Endodermal cell (in vitro differentiated cells): ENCODE results near the gene ZC2HC1B. TPM values are rescaled to one million over a fixed set of nuclear protein-coding genes. Genes with fewer than 3 reads are reported as not detected.

Experiments used
- DNase-seq: peaks from one replicate; pipeline ENCODE4 v3.0.0-alpha.2; 2017
- H3K27ac ChIP-seq: 2 replicates; pipeline ENCODE4 v1.5.1; 2013; ENCODE audit warnings: mild to moderate bottlenecking, low read depth, low read length, moderate library complexity
- H3K27me3 ChIP-seq: 2 replicates; pipeline ENCODE4 v1.6.1; 2013; ENCODE audit warnings: mild to moderate bottlenecking, low read length, moderate library complexity; ENCODE audit not compliant: insufficient read depth, control insufficient read depth, poor library complexity, severe bottlenecking
- H3K36me3 ChIP-seq: 2 replicates; pipeline ENCODE4 v1.7.0; 2013; ENCODE audit warnings: mild to moderate bottlenecking, low read length, moderate library complexity; ENCODE audit not compliant: control insufficient read depth, insufficient read depth
- H3K4me1 ChIP-seq: one replicate; pipeline ENCODE4 v1.7.0; 2013; ENCODE audit warnings: low read length; ENCODE audit not compliant: control insufficient read depth, insufficient read depth
- H3K4me3 ChIP-seq: 2 replicates; pipeline ENCODE4 v1.5.1; 2013; ENCODE audit warnings: mild to moderate bottlenecking, low read length, moderate library complexity
- H3K9ac ChIP-seq: 2 replicates; pipeline ENCODE4 v1.6.1; 2013; ENCODE audit warnings: mild to moderate bottlenecking, low read length, moderate library complexity; ENCODE audit not compliant: poor library complexity, severe bottlenecking; ENCODE audit errors: extremely low read depth
- H3K9me3 ChIP-seq: 2 replicates; pipeline ENCODE4 v1.6.1; 2013; ENCODE audit warnings: mild to moderate bottlenecking, low read length, moderate library complexity; ENCODE audit not compliant: control insufficient read depth
- H3K27ac Mint-ChIP-seq: 2 replicates; pipeline ENCODE4 v1.8.0; 2020; ENCODE audit warnings: mixed read lengths
- H3K27me3 Mint-ChIP-seq: 2 replicates; pipeline ENCODE4 v1.8.0; 2021; ENCODE audit warnings: mild to moderate bottlenecking, mixed read lengths; ENCODE audit not compliant: insufficient read depth
- H3K36me3 Mint-ChIP-seq: 2 replicates; pipeline ENCODE4 v1.8.0; 2020; ENCODE audit warnings: low read depth, mixed read lengths
- H3K4me1 Mint-ChIP-seq: 2 replicates; pipeline ENCODE4 v1.8.0; 2020; ENCODE audit warnings: mixed read lengths
- H3K4me3 Mint-ChIP-seq: 2 replicates; pipeline ENCODE4 v1.8.0; 2020; ENCODE audit warnings: mild to moderate bottlenecking, moderate library complexity, mixed read lengths
- H3K9me3 Mint-ChIP-seq: 2 replicates; pipeline ENCODE4 v1.8.0; 2020; ENCODE audit warnings: mild to moderate bottlenecking, mixed read lengths
- WGBS, 2 experiments: methylation state at CpG; one replicate each; pipeline versions ENCODE4 v1.1.5 to v1.1.7; 2013; ENCODE audit warnings: missing lambda C conversion rate in 2 of 2, mixed read lengths in 1 of 2; ENCODE audit not compliant: insufficient coverage in 1 of 2, insufficient read length in 1 of 2; 5-methylcytosine and 5-hydroxymethylcytosine counted together
- total RNA-seq, 2 donors: library from RNA; stranded (reverse); fragmentation: NEBNext Ultra II Directional in 1 of 2; extraction: Animal tissue kit (Norgen Biotek cat#: 25700) in 1 of 2; gene quantifications; 2 replicates in 1 of 2; 3 replicates in 1 of 2; pipeline ENCODE4 v1.2.1, GENCODE V29; 2021
- TF ChIP-seq, protein P1 (sequence below): fragments of 200-600 bp; sonication (generic); conservative IDR thresholded peaks from 2 replicates; pipeline ENCODE4 v1.5.0; 2021; ENCODE audit warnings: antibody characterized with exemption, mild to moderate bottlenecking

ZC2HC1B gene
- total RNA-seq, 2 donors from 2014 or later: not detected

- WGBS, 2 experiments: 58 to 71% methylated on average over 4 of the region's 4 CpGs
- peaks cover 43% of the 10 kb centered on the region for H3K27me3 Mint-ChIP-seq
- Histone ChIP-seq H3K27ac (peak overlapping the region; percentile 83), H3K9me3 (no peaks in the 10 kb centered on the region), H3K9ac (no peak overlapping the region), H3K4me3 (peak overlapping the region; percentile 61), H3K4me1 (peaks cover 37% of the 10 kb centered on the region), H3K36me3 (no peaks in the 10 kb centered on the region), H3K27me3 (peaks cover 2% of the 10 kb centered on the region)
- peaks cover 48% of the 10 kb centered on the region for H3K4me1 Mint-ChIP-seq
- TF ChIP-seq, protein P1, sequence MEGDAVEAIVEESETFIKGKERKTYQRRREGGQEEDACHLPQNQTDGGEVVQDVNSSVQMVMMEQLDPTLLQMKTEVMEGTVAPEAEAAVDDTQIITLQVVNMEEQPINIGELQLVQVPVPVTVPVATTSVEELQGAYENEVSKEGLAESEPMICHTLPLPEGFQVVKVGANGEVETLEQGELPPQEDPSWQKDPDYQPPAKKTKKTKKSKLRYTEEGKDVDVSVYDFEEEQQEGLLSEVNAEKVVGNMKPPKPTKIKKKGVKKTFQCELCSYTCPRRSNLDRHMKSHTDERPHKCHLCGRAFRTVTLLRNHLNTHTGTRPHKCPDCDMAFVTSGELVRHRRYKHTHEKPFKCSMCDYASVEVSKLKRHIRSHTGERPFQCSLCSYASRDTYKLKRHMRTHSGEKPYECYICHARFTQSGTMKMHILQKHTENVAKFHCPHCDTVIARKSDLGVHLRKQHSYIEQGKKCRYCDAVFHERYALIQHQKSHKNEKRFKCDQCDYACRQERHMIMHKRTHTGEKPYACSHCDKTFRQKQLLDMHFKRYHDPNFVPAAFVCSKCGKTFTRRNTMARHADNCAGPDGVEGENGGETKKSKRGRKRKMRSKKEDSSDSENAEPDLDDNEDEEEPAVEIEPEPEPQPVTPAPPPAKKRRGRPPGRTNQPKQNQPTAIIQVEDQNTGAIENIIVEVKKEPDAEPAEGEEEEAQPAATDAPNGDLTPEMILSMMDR: no peak
- DNase-seq: no peak
- no peaks in the 10 kb centered on the region for H3K36me3 Mint-ChIP-seq
- H3K27ac Mint-ChIP-seq: no peak overlapping the region
- no peaks in the 10 kb centered on the region for H3K9me3 Mint-ChIP-seq
- no peak overlapping the region for H3K4me3 Mint-ChIP-seq
Observed at GRCh38 chr6:143957679-143958274, 93.5 kb downstream of the ZC2HC1B start.

DNA sequence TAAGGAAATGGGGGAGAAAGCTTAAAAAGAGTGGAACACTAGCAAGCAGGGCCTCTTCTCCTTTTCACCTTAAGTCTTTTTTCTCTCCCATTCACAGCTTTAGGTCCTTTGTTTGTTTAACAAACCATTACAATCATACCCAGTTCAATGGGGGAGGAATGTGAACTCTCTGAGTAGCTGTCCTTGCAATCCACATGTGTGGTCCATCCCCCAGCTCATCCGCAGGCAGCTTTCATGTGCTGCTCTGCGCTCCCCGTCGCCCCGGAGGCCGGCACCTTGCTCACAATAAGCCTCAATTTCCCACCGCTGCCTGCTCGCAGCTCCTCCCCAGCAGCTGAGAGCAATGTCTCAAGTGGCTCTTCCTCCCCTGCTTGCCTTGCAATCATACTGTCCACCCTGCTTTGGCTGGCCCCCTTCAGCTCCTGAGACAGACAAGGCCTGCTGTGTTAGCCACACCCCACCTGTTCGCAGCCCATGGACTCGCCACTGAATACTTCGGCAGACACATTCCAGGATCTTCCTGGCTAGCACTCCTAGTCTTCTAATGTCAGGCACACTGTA is 94.6 kb downstream of the ZC2HC1B start:
- Mint-ChIP-seq H3K9me3 (no peaks in the 10 kb centered on the region), H3K27ac (peak overlapping the region; percentile 91), H3K4me1 (peaks cover 55% of the 10 kb centered on the region), H3K36me3 (no peaks in the 10 kb centered on the region), H3K27me3 (peaks cover 51% of the 10 kb centered on the region), H3K4me3 (peak overlapping the region; percentile 43)
- Histone ChIP-seq H3K36me3 (no peaks in the 10 kb centered on the region), H3K9me3 (no peaks in the 10 kb centered on the region), H3K4me1 (peaks cover 48% of the 10 kb centered on the region), H3K27me3 (peaks cover 7% of the 10 kb centered on the region), H3K9ac (peak overlapping the region; percentile 64), H3K4me3 (peak overlapping the region; percentile 61), H3K27ac (peak overlapping the region; percentile 83)
- DNase-seq: peak; percentile 96
- WGBS, 2 experiments: 0% methylated on average over 7 to 11 of the region's 11 CpGs
- TF ChIP-seq, protein P1: no peak

DNA sequence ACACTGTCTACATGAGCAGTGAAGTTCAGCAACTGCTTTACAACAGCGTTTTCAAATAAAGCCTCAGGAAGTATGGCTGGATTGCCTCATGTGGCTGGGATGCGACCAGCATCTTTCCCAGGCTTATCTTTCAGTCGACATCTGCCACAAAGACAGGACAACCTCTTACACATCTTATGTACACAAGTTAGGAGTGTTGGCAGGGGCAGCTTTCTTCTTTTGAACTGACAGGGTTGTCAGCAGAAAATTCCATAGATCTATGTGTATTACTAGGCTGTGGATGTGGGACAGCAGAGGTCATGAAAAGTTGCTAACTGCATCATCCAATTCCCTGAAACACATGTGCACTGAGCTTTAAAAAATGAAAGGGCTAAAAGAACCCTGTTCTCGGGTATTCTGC is 95.7 kb downstream of the ZC2HC1B start:
- Mint-ChIP-seq H3K4me3 (no peak overlapping the region), H3K27me3 (peaks cover 61% of the 10 kb centered on the region), H3K36me3 (no peaks in the 10 kb centered on the region), H3K4me1 (peaks cover 64% of the 10 kb centered on the region), H3K9me3 (no peaks in the 10 kb centered on the region), H3K27ac (no peak overlapping the region)
- Histone ChIP-seq H3K4me1 (peaks cover 49% of the 10 kb centered on the region), H3K9me3 (no peaks in the 10 kb centered on the region), H3K9ac (no peak overlapping the region), H3K27ac (no peak overlapping the region), H3K4me3 (no peak overlapping the region), H3K36me3 (no peaks in the 10 kb centered on the region), H3K27me3 (peaks cover 7% of the 10 kb centered on the region)
- TF ChIP-seq, protein P1: no peak
- DNase-seq: no peak
- WGBS, 2 experiments: 39 to 40% methylated on average over 4 of the region's 4 CpGs
